Endothelial cell (in vitro differentiated cells): ENCODE results near the gene CPAMD8. TPM values are rescaled to one million over a fixed set of nuclear protein-coding genes. Genes with fewer than 3 reads are reported as not detected.
A peak's percentile ranks its signal among the peaks of the same experiment; 100 is the strongest.
"Not testable (repeated sequence)": the region's sequence is repeated elsewhere in the genome, so short reads cannot be mapped to it uniquely, and the experiment has no call there.

Experiments
- DNase-seq: peaks from one replicate; pipeline ENCODE4 v3.0.0; 2021; ENCODE audit warnings: low spot score
- H3K27ac Mint-ChIP-seq: one replicate; pipeline ENCODE4 v1.8.0; 2021; ENCODE audit warnings: mixed read lengths, inconsistent platforms; ENCODE audit not compliant: unreplicated experiment
- H3K27me3 Mint-ChIP-seq: one replicate; pipeline ENCODE4 v1.8.0; 2021; ENCODE audit warnings: mild to moderate bottlenecking, moderate library complexity, mixed read lengths, inconsistent platforms; ENCODE audit not compliant: unreplicated experiment
- H3K36me3 Mint-ChIP-seq: one replicate; pipeline ENCODE4 v1.8.0; 2021; ENCODE audit warnings: mild to moderate bottlenecking, low read depth, mixed read lengths, inconsistent platforms; ENCODE audit not compliant: unreplicated experiment
- H3K4me1 Mint-ChIP-seq: one replicate; pipeline ENCODE4 v1.8.0; 2021; ENCODE audit warnings: mild to moderate bottlenecking, mixed read lengths, inconsistent platforms; ENCODE audit not compliant: unreplicated experiment
- H3K4me3 Mint-ChIP-seq: one replicate; pipeline ENCODE4 v1.8.0; 2021; ENCODE audit warnings: mild to moderate bottlenecking, mixed read lengths, inconsistent platforms; ENCODE audit not compliant: unreplicated experiment
- H3K9me3 Mint-ChIP-seq: one replicate; pipeline ENCODE4 v1.8.0; 2021; ENCODE audit warnings: mixed read lengths, inconsistent platforms; ENCODE audit not compliant: unreplicated experiment
- CTCF ChIP-seq: fragments of 200-600 bp; sonication (generic); IDR thresholded peaks from one replicate; pipeline ENCODE4 v1.5.0; 2021; ENCODE audit warnings: antibody characterized with exemption; ENCODE audit not compliant: unreplicated experiment
- total RNA-seq: library from RNA; stranded (reverse); fragmentation: NEBNext Ultra II Directional; extraction: Animal tissue kit (Norgen Biotek cat#: 25700); gene quantifications from one replicate; pipeline ENCODE4 v1.2.1, GENCODE V29; 2021; ENCODE audit not compliant: unreplicated experiment

CPAMD8 gene
- total RNA-seq, 1 donor from 2014 or later: 4.8 TPM

GRCh38 chr19:17020385-17020784 is 6.2 kb downstream of the CPAMD8 start:
- Mint-ChIP-seq H3K27me3 (peaks cover 4% of the 10 kb centered on the region), H3K4me3 (no peak overlapping the region), H3K9me3 (peaks cover 9% of the 10 kb centered on the region), H3K36me3 (peaks cover 16% of the 10 kb centered on the region), H3K27ac (no peak overlapping the region), H3K4me1 (no peaks in the 10 kb centered on the region)
- DNase-seq: no peak
- no peak for TF ChIP-seq CTCF

GRCh38 chr19:17014212-17014861 is 12.3 kb downstream of the CPAMD8 start:
- H3K27me3 Mint-ChIP-seq, H3K27ac Mint-ChIP-seq, H3K9me3 Mint-ChIP-seq, DNase-seq, H3K4me1 Mint-ChIP-seq, H3K36me3 Mint-ChIP-seq, H3K4me3 Mint-ChIP-seq: not testable (repeated sequence)

- H3K27ac Mint-ChIP-seq: no peak overlapping the region
- no peaks in the 10 kb centered on the region for H3K4me1 Mint-ChIP-seq
- H3K36me3 Mint-ChIP-seq: peaks cover 3% of the 10 kb centered on the region
- H3K9me3 Mint-ChIP-seq: no peaks in the 10 kb centered on the region
- DNase-seq: no peak
- no peak for TF ChIP-seq CTCF
- H3K27me3 Mint-ChIP-seq: peaks cover 3% of the 10 kb centered on the region
- H3K4me3 Mint-ChIP-seq: no peak overlapping the region
Observed at GRCh38 chr19:17011485-17011884, 15.1 kb downstream of the CPAMD8 start.

- DNase-seq: no peak
- no peak for TF ChIP-seq CTCF
- no peak overlapping the region for H3K27ac Mint-ChIP-seq
- H3K4me3 Mint-ChIP-seq: no peak overlapping the region
- peaks cover 3% of the 10 kb centered on the region for H3K27me3 Mint-ChIP-seq
- H3K4me1 Mint-ChIP-seq: no peaks in the 10 kb centered on the region
- H3K36me3 Mint-ChIP-seq: no peaks in the 10 kb centered on the region
- no peaks in the 10 kb centered on the region for H3K9me3 Mint-ChIP-seq
Observed at GRCh38 chr19:17006579-17006978, 20.0 kb downstream of the CPAMD8 start.

GRCh38 chr19:17005000-17005399 is 21.6 kb downstream of the CPAMD8 start:
- Mint-ChIP-seq H3K36me3 (no peaks in the 10 kb centered on the region), H3K4me3 (no peak overlapping the region), H3K27me3 (peaks cover 4% of the 10 kb centered on the region), H3K27ac (no peak overlapping the region), H3K4me1 (no peaks in the 10 kb centered on the region), H3K9me3 (no peaks in the 10 kb centered on the region)
- TF ChIP-seq CTCF: peak; percentile 22
- DNase-seq: no peak
